Medulla oblongata (tissue), 1 donor: ENCODE results near the gene CACNA1D.
"Not testable (repeated sequence)": the region's sequence is repeated elsewhere in the genome, so short reads cannot be mapped to it uniquely, and the experiment has no call there.

Experiments
- DNase-seq: peaks from one replicate; pipeline ENCODE4 v3.0.0-alpha.2; 2015; ENCODE audit errors: extremely low spot score

CACNA1D gene

DNA sequence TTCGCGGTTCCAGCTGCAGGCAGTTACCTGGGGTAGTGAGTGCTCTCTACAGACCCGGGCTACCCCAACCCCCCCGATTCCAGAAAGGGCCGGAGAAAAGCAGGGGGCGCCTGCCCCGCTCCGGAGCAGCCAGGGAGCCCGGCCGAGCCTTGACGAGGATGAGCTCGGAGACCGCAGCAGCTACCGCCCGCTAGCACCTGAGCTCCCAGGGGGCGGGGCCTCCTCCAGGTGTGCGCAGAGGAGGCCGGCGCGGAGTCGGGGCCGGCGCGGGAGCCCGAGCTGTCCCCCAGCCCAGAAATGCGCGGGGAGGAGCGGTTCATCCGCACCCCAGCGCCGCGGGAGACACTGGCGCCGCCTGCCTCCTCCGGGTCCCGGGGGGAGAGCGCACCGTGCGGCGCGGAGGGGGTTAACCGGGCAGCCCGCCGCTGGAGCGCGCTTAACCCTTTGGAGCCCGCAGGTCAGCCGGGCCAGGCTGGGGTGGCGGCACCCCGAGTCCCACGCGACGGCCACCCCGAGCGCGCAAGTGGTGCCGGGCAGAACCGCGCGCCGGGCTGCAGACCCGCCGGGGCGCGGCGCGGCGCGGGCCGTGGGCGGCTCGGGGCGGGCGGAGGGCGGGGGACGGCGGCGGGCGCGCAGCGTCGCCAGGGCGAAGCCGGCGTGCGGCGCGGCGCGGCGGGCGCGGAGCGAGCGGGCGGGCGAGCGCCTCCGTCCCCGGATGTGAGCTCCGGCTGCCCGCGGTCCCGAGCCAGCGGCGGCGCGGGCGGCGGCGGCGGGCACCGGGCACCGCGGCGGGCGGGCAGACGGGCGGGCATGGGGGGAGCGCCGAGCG lies at the start of gene CACNA1D:
Gene CACNA1D, plus strand, starts transcription at position 649 of the 829 bp plus-strand sequence. CDS start 556 bp downstream, outside the sequence.
- DNase-seq, result no peak

DNA sequence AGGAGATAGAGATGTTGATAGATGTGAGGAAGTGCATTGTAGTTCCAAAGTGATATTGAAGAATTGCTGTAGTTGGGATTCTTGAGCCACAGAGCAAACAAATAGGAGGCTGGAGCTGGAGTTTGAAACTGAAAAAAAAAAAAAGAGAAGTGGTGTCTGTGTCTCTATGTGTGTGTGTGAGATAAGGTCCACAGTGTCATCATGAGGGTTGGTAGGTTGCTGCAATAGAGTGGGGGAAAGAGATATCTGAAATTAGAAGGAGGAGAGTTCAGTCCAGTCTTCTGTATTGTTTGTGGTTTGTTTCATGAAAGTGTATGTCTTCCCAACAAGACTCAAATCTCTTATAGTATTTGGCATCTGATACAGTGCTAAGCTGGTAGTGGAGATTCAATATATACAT lies 37.3 kb upstream of the CACNA1D start:
- no peak for DNase-seq

DNA sequence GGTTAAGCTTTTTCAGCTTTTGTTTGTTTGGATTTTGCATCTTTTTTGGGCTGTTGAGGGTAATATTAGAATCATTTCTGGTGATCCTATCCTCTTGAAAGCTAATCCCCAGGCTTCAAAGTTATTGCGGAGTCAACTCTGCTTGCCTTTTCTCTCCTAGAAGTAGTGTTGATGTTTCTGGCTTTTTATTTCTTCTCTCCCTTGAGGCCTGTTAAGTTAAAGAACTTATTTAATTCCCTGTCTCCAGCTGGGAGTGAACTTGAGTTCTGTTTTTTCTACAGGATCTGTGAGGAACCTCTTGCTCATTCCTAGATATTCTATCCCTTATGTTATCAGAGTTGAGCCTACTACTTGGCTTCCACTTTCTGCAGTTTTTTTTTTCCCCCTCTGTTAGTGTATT lies 34.1 kb upstream of the CACNA1D start:
- DNase-seq, result no peak

DNA sequence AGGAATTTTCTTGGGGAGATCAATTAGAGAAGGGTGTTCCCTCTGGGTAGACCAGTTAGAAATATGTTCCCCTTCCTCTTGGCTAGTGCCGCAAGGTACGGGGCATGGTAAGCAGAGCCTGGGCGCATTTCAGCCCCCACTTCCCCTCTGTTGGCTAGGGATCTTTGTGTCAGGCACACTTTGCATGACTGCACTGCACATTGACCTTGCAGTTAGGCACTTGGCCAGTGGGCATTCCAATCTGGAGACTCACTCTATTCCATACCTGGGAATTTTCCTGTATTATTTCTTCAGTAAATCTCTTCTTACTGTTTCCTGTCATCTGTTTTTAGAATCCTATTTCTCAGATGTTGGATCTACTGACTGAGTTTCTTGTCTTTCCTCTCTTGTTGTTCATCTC lies 30.0 kb upstream of the CACNA1D start:
- DNase-seq, result no peak

DNA sequence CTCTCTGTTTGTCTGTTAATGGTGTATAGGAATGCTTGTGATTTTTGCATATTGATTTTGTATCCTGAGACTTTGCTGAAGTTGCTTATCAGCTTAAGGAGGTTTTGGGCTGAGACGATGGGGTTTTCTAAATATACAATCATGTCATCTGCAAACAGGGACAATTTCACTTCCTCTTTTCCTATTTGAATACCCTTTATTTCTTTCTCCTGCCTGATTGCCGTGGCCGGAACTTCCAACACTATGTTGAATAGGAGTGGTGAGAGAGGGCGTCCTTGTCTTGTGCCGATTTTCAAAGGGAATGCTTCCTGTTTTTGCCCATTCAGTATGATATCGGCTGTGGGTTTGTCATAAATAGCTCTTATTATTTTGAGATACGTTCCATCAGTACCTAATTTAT lies 24.7 kb upstream of the CACNA1D start:
- not testable (repeated sequence) for DNase-seq

DNA sequence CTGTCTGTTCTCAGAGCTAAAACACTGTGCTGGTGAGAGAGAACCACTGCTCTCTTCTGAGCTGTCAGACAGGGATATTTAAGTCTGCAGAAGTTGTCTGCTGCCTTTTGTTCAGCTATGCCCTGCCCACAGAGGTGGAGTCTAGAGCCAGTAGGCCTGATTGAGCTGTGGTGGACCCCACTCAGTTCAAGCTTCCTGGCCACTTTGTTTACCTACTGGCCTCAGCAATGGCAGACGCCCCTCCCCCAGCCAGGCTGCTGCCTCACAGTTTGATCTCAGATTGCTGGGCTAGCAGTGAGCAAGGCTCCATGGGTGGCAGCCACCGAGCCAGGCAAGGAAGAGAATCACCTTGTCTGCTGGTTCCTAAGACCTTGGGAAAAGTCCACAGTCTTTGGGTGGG lies 21.0 kb upstream of the CACNA1D start:
- DNase-seq, result no peak

- DNase-seq, result not testable (repeated sequence)
Measured at GRCh38 chr3:53476372-53476771, 18.0 kb upstream of the CACNA1D start.

DNA sequence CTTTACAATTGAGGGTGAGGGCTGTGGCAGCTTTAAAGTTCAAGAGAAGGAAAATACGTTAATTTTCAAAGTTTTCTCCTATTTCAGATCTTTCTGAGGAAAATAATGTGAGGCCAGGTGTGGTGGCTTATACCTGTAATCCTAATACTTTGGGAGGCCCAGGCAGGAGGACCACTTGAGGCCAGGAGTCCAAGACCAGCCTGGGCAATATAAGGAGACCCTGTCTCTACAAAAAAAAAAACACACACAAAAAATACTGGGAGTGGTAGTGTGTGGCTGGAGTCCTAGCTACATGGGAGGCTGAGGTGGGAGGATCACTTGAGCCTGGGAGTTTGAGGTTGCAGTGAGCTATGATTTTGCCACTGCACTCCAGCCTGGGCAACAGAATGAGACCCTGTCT lies 16.7 kb upstream of the CACNA1D start:
- DNase-seq, result not testable (repeated sequence)

DNA sequence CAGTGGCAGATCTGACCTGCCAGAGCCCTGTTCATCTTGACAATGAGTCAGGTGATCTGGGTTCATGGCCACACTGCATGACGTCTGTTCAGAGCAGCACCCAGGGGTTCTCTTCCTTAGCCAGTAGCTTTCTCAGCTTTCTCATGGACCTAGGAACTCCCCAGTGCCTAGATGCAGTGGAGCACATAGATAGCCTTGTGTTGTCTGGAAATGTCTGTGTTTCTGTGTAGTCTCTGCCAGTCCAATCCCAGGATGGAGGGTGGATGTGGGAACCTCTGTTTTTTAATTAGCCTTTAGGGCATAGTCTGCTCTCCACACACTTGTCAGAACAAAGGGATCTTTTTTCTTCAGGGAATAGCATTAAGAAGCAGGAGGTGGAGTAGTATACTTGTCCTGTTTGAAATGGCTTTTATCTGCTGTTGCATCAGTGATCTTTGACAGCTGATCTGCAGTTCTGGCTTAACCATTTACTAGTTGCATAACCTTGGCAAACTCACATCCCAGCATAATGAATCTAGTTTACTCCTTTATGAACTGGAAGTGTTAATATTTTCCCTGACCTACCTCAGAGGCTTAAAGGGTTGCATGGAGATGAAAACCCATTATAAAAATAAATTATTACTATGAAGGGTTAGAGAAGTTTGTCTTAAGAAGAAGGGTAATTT lies 16.1 kb upstream of the CACNA1D start:
- DNase-seq, result no peak

DNA sequence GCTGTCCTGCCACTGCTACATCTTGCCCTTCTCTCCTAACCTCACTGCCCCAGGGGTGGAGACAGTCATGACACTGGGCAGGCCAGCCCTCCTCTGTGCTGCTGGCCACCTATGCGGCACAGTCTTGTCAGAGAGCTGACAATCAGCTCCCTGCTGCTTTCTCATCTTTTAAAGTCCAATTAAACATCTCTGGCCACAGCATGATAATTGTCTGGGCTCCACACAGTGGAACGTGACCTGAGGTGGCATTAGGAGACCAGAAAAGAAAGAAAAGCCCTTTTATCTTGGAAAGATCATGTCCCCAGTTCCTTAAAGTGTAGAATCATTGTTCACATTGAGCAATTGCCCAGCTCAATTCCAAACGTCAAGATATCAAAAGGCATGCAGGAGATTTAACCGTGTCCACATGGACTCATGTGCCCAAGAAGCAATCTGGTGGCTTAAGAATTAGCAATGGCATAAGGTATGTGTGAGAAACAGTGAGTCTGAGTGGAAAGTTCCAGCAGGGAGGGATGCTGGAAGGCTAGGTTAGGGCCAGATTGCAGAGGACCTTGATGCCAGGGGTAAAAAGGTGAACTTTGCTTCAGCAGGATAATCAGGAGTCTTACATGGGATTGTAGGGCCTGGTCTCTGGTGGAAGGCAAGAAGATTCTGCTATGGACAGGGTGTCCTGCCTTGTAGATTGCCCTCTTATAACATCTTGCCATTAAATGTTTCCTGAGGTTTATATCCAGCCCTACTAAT lies 15.3 kb upstream of the CACNA1D start:
- no peak for DNase-seq

GRCh38 chr3:53482227-53482626 lies 12.2 kb upstream of the CACNA1D start:
- DNase-seq, result no peak

- no peak for DNase-seq
Measured at GRCh38 chr3:53483821-53484220, 10.6 kb upstream of the CACNA1D start.

- DNase-seq, result no peak
Measured at GRCh38 chr3:53484984-53485383, 9.4 kb upstream of the CACNA1D start.

- DNase-seq, result no peak
Measured at GRCh38 chr3:53485675-53486403, 8.6 kb upstream of the CACNA1D start.

DNA sequence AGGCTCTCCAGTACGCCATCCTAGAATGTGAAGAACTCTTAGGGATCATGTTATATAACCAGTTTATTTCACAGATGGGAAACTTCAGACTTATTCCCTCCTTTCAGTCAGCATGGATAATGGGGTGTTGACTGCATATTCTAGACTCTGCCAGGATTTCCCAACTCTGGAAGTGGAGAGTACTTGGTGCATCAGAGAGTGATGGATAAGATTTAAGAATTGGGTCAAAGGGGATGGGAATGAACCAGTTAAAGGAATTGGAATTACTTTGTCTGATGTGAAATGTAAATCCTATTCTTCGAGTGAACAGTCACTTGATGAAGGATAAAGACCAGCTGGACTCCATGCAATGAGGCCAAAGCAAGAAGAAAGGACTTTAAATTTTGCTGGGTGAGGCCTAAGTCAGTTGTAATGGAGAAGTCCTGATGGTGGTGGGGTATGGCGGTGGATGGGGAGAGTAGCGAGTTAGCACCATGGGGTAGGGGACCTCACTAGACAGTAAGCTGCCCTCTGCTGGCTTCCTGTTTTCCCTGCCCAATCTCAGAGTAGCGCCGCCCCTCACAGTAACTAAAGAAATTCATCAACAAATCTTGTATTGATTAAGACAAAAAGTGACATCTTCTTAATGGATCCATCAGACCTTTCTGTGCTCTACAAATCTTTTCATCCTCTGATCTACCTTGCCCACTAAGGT lies 7.3 kb upstream of the CACNA1D start:
- DNase-seq, result no peak

DNA sequence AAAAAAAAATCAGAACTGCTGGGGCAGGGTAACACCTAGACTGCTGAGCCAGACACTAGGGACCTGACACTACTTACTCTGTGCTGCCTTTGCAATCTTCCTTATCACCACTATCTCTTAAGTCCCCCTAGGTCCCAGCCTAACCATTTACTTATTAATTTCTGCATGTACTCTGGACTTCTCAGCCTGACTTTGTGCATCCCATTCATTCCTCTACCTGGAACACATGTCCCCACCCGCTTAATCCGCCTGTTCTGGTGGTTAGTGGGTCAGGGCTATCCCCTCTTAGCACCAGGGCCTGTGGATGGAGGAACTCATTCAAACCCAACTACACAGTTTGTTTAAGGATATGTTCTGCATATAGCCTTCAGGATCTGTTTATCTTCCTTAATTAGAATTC lies 5.0 kb upstream of the CACNA1D start:
- DNase-seq, result no peak

DNA sequence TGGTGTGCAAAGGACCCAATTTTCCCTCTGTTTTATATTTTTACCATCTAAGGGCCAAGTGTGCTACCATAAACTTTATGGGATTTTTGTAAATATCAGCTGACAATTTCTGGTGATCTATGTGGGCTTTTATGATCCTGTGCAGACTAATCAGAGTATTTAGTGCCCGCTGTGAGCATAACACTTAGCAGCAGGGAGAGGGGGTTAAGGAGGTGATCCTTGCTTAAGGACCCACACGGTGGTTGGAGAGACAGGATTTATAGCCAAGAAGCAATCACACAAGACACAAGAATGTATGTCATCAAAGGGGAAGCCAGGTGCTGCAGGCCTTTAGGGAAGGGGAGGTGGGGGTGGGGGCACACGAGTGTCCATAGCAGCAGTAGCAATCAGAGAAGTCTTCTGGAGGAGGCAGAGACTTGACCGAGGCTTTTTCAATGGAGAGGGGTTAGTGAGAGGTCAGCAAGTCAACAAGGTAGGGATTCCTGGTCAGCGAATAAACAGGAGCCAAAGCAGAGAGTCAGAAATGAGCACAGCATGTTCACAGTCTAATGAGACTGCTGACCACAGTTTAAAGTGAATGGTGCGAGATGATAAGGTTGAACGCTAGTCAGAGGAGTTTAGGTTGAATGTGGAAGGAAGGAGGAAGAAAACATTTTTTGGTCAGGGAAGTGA lies 4.5 kb upstream of the CACNA1D start:
- no peak for DNase-seq

- DNase-seq, result no peak
Measured at GRCh38 chr3:53490459-53490968, 3.9 kb upstream of the CACNA1D start.

GRCh38 chr3:53491276-53491675 lies 3.1 kb upstream of the CACNA1D start:
- DNase-seq, result no peak

- no peak for DNase-seq
Measured at GRCh38 chr3:53493595-53493962, 832 bp upstream of the CACNA1D start.

GRCh38 chr3:53495146-53495519 lies 722 bp downstream of the CACNA1D start:
- no peak for DNase-seq
